GM18511 (cell line): Measurements from ENCODE around the gene DKK1.
"Not testable (repeated sequence)": the region's sequence is repeated elsewhere in the genome, so short reads cannot be mapped to it uniquely, and the experiment has no call there.

Experiments
- ATAC-seq: cut with Tn5 transposase; IDR thresholded peaks from one replicate; pipeline ENCODE4 v1.9.1; 2021; ENCODE audit warnings: mild to moderate bottlenecking, moderate library complexity; ENCODE audit not compliant: unreplicated experiment

DKK1 gene

DNA sequence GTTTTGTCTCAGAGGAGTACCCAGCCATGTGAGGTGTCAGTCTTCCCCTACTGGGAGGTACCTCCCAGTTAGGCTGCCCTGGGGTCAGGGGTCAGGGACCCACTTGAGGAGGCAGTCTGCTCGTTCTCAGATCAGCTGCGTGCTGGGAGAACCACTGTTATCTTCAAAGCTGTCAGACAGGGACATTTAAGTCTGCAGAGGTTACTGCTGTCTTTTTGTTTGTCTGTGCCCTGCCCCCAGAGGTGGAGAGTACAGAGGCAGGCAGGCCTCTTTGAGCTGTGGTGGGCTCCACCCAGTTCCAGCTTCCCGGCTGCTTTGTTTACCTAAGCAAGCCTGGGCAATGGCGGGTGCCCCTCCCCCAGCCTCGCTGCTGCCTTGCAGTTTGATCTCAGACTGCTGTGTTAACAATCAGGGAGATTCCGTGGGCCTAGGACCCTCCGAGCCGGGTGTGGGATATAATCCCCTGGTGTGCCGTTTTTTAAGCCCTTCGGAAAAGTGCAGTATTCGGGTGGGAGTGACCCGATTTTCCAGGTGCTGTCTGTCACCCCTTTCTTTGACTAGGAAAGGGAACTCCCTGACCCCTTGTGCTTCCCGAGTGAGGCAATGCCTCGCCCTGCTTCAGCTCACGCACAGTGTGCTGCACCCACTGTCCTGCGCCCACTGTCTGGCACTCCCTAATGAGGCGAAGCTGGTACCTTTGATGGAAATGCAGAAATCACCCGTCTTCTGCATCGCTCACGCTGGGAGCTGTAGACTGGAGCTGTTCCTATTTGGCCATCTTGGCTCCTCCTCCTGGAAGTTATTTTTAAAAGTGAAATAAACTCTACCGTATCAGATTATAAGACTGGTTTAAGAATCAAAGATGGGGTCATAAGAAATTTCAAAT lies 51.7 kb downstream of the DKK1 start:
- ATAC-seq = not testable (repeated sequence)
